ENCODE results near the gene DRC1. TPM values are rescaled to one million over a fixed set of nuclear protein-coding genes. Genes with fewer than 3 reads are reported as not detected.

Gene DRC1
- total RNA-seq, 6 experiments from 2014 or later, result not detected

GRCh38 chr2:26469092-26469710 lies 67.5 kb downstream of the DRC1 start:
- Mint-ChIP-seq H3K36me3 (ENCODE audit: low read depth) (peaks cover 6% of the 10 kb centered on the region; the same call in 1 of the 2 replicates), H3K4me1 (ENCODE audit: low read depth) (no peaks in the 10 kb centered on the region), H3K27me3 (ENCODE audit: insufficient read depth) (peaks cover 13% of the 10 kb centered on the region), H3K9me3 (peaks cover 16% of the 10 kb centered on the region), H3K27ac (no peak overlapping the region), H3K4me3 (no peak overlapping the region)
- TF ChIP-seq CTCF (IDR thresholded peaks at IDR 0.05), result peak; percentile 94
- DNase-seq, result peak; percentile 43

GRCh38 chr2:26469955-26470354 lies 68.2 kb downstream of the DRC1 start:
- H3K9me3 Mint-ChIP-seq, result peaks cover 16% of the 10 kb centered on the region
- peaks cover 6% of the 10 kb centered on the region; the same call in 1 of the 2 replicates for H3K36me3 Mint-ChIP-seq (ENCODE audit: low read depth)
- peaks cover 13% of the 10 kb centered on the region for H3K27me3 Mint-ChIP-seq (ENCODE audit: insufficient read depth)
- no peak for TF ChIP-seq CTCF (IDR thresholded peaks at IDR 0.05)
- DNase-seq, result no peak
- no peak overlapping the region for H3K27ac Mint-ChIP-seq
- H3K4me1 Mint-ChIP-seq (ENCODE audit: low read depth), result no peaks in the 10 kb centered on the region
- no peak overlapping the region for H3K4me3 Mint-ChIP-seq

- no peak for DNase-seq
- peaks cover 13% of the 10 kb centered on the region for H3K27me3 Mint-ChIP-seq (ENCODE audit: insufficient read depth)
These were observed 69.0 kb downstream of the DRC1 start for GRCh38 chr2:26470601-26471260.

GRCh38 chr2:26471289-26471688 lies 69.6 kb downstream of the DRC1 start:
- Mint-ChIP-seq H3K27me3 (ENCODE audit: insufficient read depth) (peaks cover 11% of the 10 kb centered on the region), H3K27ac (no peak overlapping the region), H3K4me3 (no peak overlapping the region), H3K9me3 (peaks cover 16% of the 10 kb centered on the region), H3K36me3 (ENCODE audit: low read depth) (peaks cover 6% of the 10 kb centered on the region; the same call in 1 of the 2 replicates), H3K4me1 (ENCODE audit: low read depth) (no peaks in the 10 kb centered on the region)
- TF ChIP-seq CTCF (IDR thresholded peaks at IDR 0.05), result no peak
- no peak for DNase-seq

More at GRCh38 chr2:26470601-26471260, 69.0 kb downstream of the DRC1 start:
- Mint-ChIP-seq H3K4me1 (ENCODE audit: low read depth) (no peaks in the 10 kb centered on the region), H3K4me3 (no peak overlapping the region), H3K36me3 (ENCODE audit: low read depth) (peaks cover 6% of the 10 kb centered on the region; the same call in 1 of the 2 replicates), H3K27ac (no peak overlapping the region), H3K9me3 (peaks cover 16% of the 10 kb centered on the region)
- no peak for TF ChIP-seq CTCF (IDR thresholded peaks at IDR 0.05)

- DNase-seq, result no peak
- H3K36me3 Mint-ChIP-seq (ENCODE audit: low read depth), result peaks cover 6% of the 10 kb centered on the region; the same call in 1 of the 2 replicates
- H3K4me3 Mint-ChIP-seq, result no peak overlapping the region
- no peaks in the 10 kb centered on the region for H3K4me1 Mint-ChIP-seq (ENCODE audit: low read depth)
- peak; percentile 40 for TF ChIP-seq CTCF (IDR thresholded peaks at IDR 0.05)
- no peak overlapping the region for H3K27ac Mint-ChIP-seq
- peaks cover 16% of the 10 kb centered on the region for H3K9me3 Mint-ChIP-seq
- peaks cover 8% of the 10 kb centered on the region for H3K27me3 Mint-ChIP-seq (ENCODE audit: insufficient read depth)
These were observed 70.3 kb downstream of the DRC1 start for GRCh38 chr2:26471766-26472706.
